ENCODE data around the gene ZMIZ2. TPM values are rescaled to one million over a fixed set of nuclear protein-coding genes. Genes with fewer than 3 reads are reported as not detected.

The ZMIZ2 gene
- total RNA-seq, 2 donors from 2014 or later = 61.8 to 112 TPM

GRCh38 chr7:44791278-44792219 is 42.9 kb downstream of the ZMIZ2 start:
- intact Hi-C loops (cut with DNase I) = no loop called here
- Histone ChIP-seq H3K27ac (no peak overlapping the region), H3K9ac (ENCODE audit: low read depth in 2 of 2, low read length in 2 of 2) (no peak overlapping the region), H3K36me3 (no peaks in the 10 kb centered on the region), H3K27me3 (no peaks in the 10 kb centered on the region), H3K4me3 (no peak overlapping the region), H3K4me1 (no peaks in the 10 kb centered on the region), H3K9me3 (no peaks in the 10 kb centered on the region)
- DNase-seq = no peak
- no peak for TF ChIP-seq CTCF (IDR thresholded peaks at IDR 0.05)

GRCh38 chr7:44793919-44794318 is 45.3 kb downstream of the ZMIZ2 start:
- no peaks in the 10 kb centered on the region for H3K9me3 ChIP-seq
- no peak overlapping the region for H3K9ac ChIP-seq (ENCODE audit: low read depth in 2 of 2, low read length in 2 of 2)
- H3K36me3 ChIP-seq = no peaks in the 10 kb centered on the region
- no peak for TF ChIP-seq CTCF (IDR thresholded peaks at IDR 0.05)
- H3K27ac ChIP-seq = no peak overlapping the region
- H3K4me3 ChIP-seq = no peak overlapping the region
- H3K27me3 ChIP-seq = no peaks in the 10 kb centered on the region
- intact Hi-C loops (cut with DNase I) = no loop called here
- no peak for DNase-seq
- peaks cover 6% of the 10 kb centered on the region for H3K4me1 ChIP-seq

GRCh38 chr7:44794331-44794730 is 45.7 kb downstream of the ZMIZ2 start:
- TF ChIP-seq CTCF (IDR thresholded peaks at IDR 0.05) = no peak
- H3K27ac ChIP-seq = no peak overlapping the region
- H3K4me1 ChIP-seq = peaks cover 10% of the 10 kb centered on the region
- DNase-seq = no peak
- H3K27me3 ChIP-seq = no peaks in the 10 kb centered on the region
- H3K9me3 ChIP-seq = no peaks in the 10 kb centered on the region
- intact Hi-C loops (cut with DNase I) = no loop called here
- no peak overlapping the region for H3K4me3 ChIP-seq
- H3K9ac ChIP-seq (ENCODE audit: low read depth in 2 of 2, low read length in 2 of 2) = no peak overlapping the region
- H3K36me3 ChIP-seq = no peaks in the 10 kb centered on the region

- no peak for DNase-seq
- H3K27me3 ChIP-seq = no peaks in the 10 kb centered on the region
- no peak for TF ChIP-seq CTCF (IDR thresholded peaks at IDR 0.05)
- peaks cover 13% of the 10 kb centered on the region for H3K4me1 ChIP-seq
- intact Hi-C loops (cut with DNase I) = loop anchor here (5.0 kb wide), 2 partner anchors 51 to 214 kb away; partner anchors contain the start of genes H2AZ2 and TMED4
- H3K36me3 ChIP-seq = peaks cover 6% of the 10 kb centered on the region
- H3K9ac ChIP-seq (ENCODE audit: low read depth in 2 of 2, low read length in 2 of 2) = peak overlapping the region; percentile 75 to 91
- no peaks in the 10 kb centered on the region for H3K9me3 ChIP-seq
- peak overlapping the region; percentile 66 for H3K4me3 ChIP-seq
- H3K27ac ChIP-seq = peak overlapping the region; percentile 99
Observed at GRCh38 chr7:44796034-44796503, 47.4 kb downstream of the ZMIZ2 start.

- Histone ChIP-seq H3K9ac (ENCODE audit: low read depth in 2 of 2, low read length in 2 of 2) (peak within 1 kb of the TSS; percentile 91 to 95), H3K27ac (peak within 1 kb of the TSS; percentile 99), H3K4me3 (peak within 1 kb of the TSS; percentile 66), H3K4me1 (peaks cover 13% of the 10 kb centered on the region), H3K27me3 (no peaks in the 10 kb centered on the region), H3K36me3 (peaks cover 10% of the 10 kb centered on the region), H3K9me3 (no peaks in the 10 kb centered on the region)
- DNase-seq = peak; percentile 98
- no peak for TF ChIP-seq CTCF (IDR thresholded peaks at IDR 0.05)
- intact Hi-C loops (cut with DNase I) = loop anchor here (5.0 kb wide), 2 partner anchors 51 to 214 kb away; partner anchors contain the start of genes H2AZ2 and TMED4
Observed at GRCh38 chr7:44796504-44797328, 48.1 kb downstream of the ZMIZ2 start, which contains the start of gene PPIA. TSS of gene PPIA (plus strand) at chr7:44796681. CDS start at chr7:44796725, 44 bp downstream.
